ENCODE data around the gene OSR1.

DNA sequence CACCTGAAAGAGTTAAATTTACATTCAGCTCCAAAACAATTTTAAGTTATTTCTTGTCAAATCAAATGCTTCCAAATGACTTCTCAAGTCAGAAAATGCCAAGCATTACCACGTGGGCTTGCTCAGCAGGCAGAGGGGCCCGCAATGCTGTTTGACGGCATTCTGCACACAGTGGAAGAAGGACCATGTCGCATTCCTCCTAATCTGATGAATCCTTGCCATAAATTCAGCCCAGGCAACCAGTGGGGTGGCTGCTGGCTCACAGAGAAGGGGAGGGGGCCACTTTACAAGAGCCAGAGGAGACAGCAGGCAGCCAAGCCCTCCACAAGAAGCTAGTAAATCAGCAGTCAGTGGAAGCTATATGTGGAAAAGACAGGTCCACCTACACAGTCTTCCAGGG lies 56.7 kb downstream of the OSR1 start:
- TF ChIP-seq, protein P1, sequence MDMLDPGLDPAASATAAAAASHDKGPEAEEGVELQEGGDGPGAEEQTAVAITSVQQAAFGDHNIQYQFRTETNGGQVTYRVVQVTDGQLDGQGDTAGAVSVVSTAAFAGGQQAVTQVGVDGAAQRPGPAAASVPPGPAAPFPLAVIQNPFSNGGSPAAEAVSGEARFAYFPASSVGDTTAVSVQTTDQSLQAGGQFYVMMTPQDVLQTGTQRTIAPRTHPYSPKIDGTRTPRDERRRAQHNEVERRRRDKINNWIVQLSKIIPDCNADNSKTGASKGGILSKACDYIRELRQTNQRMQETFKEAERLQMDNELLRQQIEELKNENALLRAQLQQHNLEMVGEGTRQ (CRISPR knock-in tag; IDR thresholded peaks at IDR 0.05), result no peak
- TF ChIP-seq KLF6 (CRISPR knock-in tag; IDR thresholded peaks at IDR 0.05; ENCODE audit: borderline replicate concordance) (no peak), L3MBTL2 (IDR thresholded peaks at IDR 0.05) (no peak), HDAC2 (IDR thresholded peaks at IDR 0.05) (no peak)
- TF ChIP-seq, protein P2, sequence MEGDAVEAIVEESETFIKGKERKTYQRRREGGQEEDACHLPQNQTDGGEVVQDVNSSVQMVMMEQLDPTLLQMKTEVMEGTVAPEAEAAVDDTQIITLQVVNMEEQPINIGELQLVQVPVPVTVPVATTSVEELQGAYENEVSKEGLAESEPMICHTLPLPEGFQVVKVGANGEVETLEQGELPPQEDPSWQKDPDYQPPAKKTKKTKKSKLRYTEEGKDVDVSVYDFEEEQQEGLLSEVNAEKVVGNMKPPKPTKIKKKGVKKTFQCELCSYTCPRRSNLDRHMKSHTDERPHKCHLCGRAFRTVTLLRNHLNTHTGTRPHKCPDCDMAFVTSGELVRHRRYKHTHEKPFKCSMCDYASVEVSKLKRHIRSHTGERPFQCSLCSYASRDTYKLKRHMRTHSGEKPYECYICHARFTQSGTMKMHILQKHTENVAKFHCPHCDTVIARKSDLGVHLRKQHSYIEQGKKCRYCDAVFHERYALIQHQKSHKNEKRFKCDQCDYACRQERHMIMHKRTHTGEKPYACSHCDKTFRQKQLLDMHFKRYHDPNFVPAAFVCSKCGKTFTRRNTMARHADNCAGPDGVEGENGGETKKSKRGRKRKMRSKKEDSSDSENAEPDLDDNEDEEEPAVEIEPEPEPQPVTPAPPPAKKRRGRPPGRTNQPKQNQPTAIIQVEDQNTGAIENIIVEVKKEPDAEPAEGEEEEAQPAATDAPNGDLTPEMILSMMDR (IDR thresholded peaks at IDR 0.05 in 2 of 3, conservative IDR thresholded peaks at IDR 0.05 in 1 of 3; ENCODE audit: insufficient read depth in 2 of 3, low read depth in 1 of 3, low read length in 3 of 3), result no peak
- TF ChIP-seq, protein P3, sequence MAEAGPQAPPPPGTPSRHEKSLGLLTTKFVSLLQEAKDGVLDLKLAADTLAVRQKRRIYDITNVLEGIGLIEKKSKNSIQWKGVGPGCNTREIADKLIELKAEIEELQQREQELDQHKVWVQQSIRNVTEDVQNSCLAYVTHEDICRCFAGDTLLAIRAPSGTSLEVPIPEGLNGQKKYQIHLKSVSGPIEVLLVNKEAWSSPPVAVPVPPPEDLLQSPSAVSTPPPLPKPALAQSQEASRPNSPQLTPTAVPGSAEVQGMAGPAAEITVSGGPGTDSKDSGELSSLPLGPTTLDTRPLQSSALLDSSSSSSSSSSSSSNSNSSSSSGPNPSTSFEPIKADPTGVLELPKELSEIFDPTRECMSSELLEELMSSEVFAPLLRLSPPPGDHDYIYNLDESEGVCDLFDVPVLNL (CRISPR knock-in tag; IDR thresholded peaks at IDR 0.05; ENCODE audit: low read depth), result no peak
